NCI-H2029 treated with DMSO at 0.1 percent for 48 hours (cell line): Measurements from ENCODE around the gene SLC16A13.
"Not testable (repeated sequence)": the region's sequence is repeated elsewhere in the genome, so short reads cannot be mapped to it uniquely, and the experiment has no call there.

Experiments
- DNase-seq: peaks from one replicate; lab custom pipeline; 2025; lab: John Stamatoyannopoulos, UW

Gene SLC16A13

DNA sequence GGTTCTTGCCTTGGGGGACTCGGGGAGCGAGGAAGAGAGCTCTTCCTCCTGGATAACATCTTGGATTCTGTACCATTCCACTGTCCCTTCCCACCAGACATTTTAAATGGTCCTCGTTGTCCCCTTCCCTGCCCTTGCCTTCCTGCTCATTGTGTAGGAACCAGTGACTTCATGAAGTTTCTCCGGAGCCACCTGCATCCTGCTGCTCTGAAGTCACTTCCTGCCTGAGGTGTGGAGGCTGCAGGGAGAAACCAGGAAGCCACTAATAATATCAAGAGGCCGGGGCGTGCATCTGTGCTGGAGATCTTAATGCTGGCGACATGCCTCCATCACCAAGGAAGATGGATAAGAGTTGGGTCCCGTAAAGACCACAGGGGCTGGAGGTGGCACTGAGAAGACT is 6.2 kb upstream of the SLC16A13 start:
- DNase-seq = no peak

DNA sequence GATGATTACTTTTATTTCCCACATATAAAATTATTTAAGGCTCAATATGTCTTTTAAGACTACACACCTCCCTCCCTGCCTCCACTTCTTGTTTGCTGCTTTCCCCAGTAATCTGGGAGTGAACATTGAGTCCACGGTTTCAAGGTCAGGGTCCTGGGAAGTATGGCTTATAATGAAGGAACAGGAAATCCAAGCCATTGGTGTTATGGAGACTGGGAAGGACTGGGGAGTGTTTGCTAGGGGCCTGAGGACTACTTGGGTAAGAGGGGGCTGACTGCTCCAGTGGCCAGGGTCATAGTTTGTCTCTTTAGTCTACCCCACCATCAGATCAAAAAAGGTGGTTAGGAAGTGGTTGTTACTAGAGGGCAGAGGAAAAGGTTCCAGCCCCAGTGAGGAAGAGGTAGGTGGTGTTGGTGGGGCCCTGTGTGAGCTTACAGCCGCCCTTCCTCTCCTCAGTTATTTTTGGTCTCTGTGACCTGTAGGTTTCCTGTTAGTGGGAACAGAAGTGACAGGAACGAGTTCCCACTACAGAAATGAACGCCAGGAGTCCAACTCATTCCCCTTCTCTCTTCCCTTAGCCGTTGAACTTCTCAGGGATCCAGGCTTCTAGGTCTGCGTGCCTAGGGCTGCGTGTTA is 742 bp upstream of the SLC16A13 start:
- DNase-seq = no peak

DNA sequence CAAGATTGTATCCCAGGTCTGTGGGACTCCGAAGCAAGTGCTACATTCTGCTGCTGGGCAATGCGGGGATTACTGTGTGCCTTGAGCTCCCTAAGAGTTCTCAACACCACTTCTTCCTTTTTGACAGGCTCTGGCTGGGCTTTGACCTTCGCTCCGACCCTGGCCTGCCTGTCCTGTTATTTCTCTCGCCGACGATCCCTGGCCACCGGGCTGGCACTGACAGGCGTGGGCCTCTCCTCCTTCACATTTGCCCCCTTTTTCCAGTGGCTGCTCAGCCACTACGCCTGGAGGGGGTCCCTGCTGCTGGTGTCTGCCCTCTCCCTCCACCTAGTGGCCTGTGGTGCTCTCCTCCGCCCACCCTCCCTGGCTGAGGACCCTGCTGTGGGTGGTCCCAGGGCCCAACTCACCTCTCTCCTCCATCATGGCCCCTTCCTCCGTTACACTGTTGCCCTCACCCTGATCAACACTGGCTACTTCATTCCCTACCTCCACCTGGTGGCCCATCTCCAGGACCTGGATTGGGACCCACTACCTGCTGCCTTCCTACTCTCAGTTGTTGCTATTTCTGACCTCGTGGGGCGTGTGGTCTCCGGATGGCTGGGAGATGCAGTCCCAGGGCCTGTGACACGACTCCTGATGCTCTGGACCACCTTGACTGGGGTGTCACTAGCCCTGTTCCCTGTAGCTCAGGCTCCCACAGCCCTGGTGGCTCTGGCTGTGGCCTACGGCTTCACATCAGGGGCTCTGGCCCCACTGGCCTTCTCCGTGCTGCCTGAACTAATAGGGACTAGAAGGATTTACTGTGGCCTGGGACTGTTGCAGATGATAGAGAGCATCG is 2.4 kb downstream of the SLC16A13 start:
- no peak for DNase-seq

DNA sequence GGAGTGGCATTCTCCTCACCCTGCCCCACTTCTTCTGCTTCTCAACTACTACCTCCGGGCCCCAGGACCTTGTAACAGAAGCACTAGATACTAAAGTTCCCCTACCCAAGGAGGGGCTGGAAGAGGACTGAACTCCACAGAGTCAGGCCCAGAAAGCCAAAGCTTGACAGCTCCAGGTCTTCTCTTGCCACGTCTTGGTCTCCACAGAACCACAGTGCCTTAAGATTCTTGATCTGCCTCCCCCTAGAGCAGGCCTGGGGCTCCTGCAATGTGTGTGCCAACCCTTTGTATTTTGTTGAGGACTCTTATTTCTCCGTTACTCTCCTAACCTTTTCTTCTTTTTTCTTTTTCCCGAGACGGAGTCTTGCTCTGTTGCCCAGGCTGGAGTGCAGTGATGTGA is 4.0 kb downstream of the SLC16A13 start:
- DNase-seq = no peak

DNA sequence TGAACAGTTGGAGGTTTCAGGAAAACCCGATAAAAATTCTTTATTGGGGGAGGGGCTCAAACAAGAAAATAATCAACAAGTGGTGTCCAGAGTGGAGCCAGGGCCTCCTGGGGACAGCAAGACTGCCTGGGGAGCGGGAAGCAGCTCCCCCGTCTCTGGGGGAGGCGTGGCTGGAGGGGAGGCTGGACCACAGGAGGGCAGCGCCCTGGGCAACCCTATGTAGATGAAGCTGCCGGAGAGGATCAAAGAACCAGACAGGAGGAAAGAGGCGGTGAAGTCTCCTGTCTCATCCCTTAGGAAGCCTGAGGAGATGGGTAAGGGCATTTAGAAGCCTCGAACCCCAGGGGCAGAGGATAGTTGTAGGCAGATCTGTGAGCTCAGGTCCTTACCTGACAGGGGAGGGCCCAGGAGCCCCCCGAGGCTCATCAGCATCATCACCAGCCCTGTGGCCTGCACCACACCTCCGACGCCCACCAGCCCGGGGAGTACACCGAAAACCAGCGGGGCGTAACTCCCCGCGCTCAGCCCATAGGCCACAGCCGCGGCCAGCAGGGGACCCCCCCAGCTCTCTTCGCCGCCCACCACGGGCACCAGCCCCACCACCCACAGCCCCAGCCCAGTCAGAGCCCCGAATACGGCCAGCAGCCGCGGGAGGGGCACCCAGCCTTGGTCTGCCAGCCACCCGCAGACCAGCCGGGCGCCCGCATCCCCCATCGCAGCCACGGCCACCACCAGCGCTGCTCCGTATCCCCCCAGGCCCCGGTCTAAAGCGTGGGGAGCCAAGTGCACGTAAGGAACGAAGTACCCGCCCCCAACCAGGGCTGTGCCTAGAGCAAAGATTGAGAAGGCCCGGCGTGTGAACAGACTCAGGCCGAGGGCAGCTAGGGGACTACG is 6.0 kb downstream of the SLC16A13 start:
- no peak for DNase-seq

DNA sequence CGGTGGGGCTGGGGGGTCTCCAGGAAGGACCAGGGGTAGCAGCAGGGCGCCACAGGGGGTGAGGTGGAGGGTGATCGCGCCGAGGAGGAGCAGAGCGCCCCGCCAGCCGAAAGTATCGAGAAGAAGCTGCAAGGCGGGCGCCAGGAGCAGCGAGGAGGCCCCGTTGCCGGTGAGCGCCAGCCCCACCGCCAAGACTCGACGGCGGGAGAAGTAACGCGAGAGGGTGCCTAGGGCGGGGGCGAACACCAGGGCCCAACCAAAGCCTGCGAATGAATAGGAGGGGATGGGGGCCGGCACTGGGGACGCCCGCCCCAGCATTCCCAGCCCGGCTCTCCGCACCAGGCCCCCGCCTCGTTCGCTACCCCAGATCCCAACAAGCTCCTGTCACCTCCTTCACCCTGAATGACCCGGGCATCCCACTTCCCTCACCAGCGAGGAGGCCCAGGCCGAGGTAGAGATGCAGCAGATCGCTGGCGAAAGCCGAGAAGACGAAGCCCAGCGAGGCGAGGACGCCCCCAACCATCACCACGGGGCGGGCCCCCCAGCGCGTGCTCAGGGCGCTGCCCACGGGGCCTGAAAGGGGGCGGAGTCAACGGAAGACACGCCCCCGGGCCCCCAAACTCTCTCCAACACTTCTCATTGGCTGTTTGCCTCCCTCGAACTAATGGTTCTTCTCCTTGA is 6.8 kb downstream of the SLC16A13 start:
- DNase-seq = no peak

DNA sequence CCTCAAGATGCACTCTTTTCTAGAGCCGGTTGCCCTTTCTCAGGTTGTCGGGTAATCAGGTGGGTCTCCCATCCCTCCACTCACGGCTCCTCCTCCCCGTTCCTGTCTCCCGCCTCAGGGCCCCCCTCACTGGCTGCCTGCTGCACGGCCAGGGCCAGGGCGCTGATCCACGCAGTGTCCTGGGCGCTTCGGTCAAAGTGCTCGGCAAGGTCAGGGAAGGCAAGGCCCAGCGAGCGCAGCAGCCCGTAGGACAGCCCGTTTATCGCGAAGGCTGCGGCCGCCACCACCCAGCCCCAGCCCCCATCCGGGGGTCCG is 7.3 kb downstream of the SLC16A13 start:
- no peak for DNase-seq

DNA sequence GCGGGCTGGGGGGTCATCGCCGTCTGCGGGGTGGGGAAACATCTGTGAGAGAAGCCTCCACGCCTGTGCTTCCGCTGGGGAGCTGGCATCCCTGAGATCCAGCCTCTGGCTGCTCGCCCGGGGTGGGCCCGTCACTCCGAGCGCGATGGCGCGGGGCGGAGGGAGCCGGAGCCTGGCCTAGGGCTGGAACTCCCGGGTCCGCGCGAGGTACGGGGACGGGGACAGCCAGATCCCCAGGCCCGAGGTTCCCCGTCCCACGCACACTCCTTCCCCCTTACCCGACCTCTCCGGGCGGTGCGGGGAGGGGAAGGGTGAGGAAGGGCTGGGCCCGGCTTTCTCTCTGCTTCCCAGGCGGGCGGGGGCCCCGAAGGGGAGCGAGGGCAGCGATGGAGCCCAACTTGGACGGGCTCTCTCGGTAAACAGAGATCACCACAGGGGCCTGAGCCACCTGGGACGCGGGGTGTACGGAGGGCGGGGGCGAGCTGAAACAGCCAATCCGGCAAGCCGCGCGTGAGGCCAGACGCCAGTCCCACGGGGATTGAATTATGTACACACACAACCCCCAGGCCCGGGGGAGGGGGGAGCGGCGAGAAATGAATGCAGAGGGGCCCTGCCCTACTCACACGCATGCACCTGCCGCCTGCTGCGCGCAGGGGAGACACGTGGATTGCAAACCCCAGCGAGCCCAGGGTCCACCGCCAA is 7.8 kb downstream of the SLC16A13 start, which contains the start of gene SLC16A11:
SLC16A11 (minus strand) TSS at position 596 of the 702 bp plus-strand sequence; CDS start at position 17, 579 bp downstream.
- DNase-seq = no peak

DNA sequence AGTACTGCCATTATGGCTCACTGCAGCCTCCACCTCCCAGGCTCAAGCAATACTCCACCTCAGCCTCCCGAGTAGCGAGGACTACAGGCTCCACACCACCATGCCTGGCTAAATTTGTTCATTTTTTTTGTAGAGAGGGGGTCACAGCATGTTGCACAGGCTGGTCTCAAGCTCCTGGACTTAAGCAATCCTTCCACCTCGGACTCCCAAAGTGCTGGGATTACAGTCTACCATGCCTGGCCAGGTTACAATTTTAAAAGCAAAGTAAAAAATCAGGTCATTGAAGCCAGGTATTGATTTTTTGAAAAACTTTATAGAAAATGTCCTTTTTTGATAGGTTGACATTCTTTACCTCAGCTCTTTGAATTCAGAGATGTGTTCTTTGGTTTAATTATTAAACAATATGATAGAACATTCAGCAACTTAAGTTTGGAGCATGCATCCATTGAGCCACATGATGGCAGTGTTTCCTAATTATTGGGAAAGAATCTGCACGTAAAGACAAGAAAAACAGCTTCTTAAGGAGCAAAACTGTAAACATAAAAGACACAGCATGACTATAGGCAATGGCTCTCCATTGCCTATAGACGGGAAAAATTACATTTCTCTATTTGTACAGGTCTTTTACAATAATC is 9.8 kb downstream of the SLC16A13 start:
- peak; percentile 8 for DNase-seq

DNA sequence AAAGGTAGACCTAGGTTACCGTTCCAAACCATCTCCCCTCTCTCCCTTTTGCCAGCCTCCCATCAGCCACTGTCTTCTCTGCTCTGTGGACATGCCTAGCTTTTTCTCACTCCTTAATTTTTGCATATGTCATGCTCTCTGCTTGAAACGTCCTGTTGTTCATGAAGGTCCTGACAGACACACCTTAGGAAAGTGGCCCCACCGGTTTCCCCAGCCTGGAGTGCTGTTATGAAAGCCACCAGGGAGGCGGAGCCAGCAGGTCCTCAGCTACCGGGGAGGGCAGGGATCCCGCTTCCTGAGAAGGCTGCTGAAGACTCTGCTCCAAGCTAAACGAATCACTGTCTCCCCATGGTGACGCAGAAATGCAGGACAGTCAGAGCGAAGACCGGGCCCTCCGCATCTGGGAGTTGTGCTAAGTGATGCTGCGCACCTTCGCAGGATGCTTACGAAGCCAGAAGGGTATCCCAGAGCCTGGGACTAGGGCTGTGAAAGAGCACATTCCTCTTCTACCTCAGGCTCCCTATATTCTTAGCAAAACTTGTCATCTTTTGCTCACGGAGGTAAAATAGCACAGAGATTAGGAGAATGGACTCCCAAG is 10.4 kb downstream of the SLC16A13 start:
- DNase-seq = peak; percentile 18

DNA sequence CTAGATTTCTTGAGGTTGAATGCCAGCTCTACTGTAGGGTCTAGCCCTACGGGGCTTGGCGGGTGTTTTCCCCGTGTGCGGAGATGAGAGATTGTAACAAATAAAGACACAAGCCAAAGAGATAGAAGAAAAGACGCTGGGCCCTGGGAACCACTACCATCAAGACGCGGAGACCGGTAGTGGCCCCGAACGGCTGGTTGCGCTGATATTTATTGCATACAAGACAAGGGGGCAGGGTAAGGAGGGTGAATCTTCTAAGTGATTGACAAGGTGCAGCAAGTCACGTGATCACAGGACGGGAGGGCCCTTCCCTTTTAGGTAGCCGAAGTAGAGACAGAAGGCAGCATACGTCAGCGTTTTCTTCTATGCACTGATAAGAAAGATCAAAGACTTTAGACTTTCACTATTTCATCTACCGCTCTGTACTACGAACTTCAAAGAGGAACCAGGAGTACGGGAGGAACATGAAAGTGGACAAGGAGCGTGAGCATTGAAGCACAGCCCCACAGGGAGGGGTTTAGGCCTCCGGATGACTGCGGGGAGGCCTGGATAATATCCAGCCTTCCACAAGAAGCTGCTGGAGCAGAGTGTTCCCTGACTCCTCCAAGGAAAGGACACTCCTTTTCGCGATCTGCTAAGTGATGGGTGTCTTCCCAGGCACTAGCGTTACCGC is 11.0 kb downstream of the SLC16A13 start:
- DNase-seq = not testable (repeated sequence)

DNA sequence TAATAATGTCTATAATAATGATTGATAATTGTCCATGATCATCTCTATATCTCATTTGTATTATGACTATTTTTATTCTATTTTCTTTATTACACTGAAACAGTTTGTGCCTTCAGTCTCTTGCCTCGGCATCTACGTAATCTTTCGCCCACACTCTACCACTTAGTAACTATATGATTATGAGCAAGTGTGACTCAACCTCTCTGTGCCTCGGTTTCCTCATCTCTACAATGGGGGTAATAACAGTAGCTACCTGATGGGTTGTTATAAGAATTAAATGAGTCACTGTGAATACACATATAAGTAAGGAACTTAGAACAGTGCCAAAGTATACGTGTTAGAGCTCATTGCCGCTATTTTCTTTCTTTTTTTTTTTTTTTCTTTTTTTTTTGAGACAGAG is 11.8 kb downstream of the SLC16A13 start:
- DNase-seq = no peak

DNA sequence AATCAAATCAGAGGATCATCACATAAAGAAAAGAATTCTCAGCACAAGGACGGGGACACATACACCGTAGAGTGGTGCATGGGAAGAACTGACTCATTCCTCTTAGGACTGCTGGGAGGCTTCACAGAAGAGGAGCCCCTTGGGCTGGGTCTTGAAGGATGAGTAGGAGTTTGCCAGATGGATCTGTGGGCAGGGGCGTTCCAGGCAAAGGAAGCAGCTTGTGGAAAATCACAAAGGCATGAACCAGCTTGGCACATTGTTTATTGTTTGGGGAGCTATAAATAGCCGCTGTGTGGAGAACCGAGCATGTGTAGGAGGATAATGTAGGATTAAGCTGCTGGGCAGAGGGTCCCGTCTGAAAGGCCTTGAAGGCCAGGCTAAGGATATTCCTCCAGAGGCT is 13.2 kb downstream of the SLC16A13 start:
- DNase-seq = no peak

DNA sequence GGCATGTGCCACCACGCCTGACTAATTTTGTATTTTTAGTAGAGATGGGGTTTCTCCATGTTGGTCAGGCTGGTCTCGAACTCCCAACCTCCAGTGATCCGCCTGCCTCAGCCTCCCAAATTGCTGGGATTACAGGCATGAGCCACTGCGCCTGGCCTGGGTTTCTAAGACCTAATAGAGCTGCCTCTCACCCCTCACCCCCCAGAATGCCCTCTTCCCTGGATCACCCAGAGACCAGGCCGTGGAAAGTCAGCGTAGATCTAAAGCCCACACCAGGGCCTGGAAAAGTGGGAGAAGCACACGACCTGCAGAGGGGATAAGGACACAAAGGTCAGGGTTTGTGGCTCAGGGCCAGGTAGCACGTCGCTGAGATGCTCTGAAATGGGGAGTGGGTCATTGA is 14.8 kb downstream of the SLC16A13 start:
- not testable (repeated sequence) for DNase-seq

DNA sequence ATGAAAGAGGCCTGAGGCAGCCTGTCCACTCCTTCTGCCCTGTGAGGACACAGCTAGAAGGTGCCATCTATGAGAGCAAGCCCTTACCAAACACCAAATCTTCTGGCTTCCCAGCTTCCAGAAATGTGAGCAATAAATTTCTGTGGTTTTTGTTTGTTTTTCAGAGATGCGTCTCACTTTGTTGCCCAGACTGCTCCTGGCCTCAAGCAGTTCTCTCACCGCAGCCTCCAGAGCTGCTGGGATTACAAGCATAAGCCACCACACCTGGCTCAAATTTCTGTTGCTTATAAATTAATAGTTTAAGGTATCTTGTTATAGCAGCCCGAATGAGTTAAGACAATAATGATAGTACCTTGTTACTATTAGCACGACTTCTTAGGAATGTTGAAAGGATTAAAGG is 20.6 kb downstream of the SLC16A13 start:
- no peak for DNase-seq

DNA sequence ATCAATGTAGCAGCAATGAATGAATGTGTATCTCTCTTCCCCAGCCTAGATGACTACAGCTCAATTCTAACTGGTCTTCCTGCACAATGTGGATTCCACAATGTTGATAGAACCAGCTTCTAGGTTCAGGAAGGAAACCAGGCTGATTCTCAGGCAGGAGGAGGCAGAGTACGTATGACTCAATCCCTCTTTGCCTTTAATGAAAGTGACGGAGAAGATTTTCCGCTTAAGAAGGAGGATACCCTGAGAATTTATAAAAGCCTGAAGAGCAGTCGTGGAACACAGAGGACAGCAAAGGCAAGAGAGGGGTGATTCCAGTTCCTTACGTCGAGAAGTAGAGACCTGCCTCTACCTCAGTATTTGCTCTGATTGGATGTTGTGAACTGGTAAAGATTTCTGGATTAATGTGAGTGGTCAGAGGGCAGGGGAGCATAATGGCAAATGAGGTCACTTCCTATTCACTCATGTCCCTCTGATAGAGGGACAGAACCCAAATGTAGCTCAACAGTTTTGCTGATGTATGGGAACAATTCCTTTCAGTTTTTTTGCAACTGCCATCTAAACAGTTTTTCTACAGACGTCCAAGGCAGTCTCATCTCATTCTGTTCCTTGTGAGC is 23.1 kb downstream of the SLC16A13 start:
- DNase-seq = no peak

DNA sequence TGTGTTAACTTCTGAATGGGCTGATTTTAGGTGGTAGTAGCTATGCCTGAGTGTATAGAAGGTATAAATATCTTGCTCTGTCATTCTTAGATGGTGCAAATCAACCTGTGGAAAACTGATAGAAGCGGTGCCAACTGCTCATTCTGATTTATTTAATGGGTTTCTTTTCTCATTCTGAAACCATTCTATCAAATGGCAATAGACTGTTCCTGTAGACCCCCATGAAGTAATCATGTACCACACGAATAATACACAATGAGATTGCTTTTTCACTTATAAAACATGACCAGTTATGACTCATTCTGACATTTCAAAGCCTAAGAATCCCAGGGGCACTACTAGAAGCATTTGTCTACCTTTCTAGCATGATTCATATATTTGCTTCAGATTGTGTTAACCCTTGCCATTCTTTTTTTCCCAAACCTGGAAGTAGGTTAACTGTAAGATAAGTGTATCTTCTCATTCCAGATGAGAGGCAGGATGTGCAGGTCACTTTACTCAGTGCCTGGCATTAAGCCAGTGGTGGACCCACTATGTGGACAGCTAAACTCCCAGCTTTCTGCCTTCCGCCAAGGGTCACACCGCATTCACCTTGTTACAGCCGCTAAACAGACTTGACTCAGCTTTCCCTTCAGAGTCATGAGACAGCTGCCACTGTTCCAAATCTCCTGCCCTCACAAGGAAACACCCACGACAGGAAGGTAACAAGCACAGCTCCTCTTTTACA is 24.5 kb downstream of the SLC16A13 start:
- no peak for DNase-seq

DNA sequence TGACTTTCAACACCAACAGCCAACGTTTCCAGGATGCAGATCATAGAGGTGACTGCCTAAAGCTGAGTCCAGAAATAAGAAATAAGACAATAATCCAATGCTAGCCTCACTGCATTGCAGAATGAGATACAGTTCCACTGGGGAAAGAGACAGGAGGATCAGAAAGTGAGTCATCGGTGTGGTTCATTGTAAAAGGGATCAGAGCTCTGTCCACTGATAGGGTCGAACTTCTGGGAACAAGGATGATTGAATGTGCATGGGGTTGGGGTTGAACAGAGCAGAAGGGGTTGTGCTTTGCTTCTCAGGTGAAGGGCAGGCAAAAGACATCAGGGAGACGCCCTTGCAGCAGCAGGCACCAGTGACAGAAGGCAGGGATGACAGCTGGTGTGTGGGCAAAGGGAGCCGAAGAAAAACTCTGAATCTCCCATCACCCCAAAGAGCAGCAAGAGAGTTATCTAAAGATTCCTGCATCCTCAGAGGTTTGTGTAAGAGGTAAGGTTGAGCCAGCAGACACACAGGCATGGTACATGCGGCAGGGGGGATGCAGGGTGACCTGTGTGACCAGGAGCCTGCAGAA is 27.8 kb downstream of the SLC16A13 start:
- DNase-seq = no peak
